NB4 (cell line): ENCODE measurements around the gene DNAJC3.
"Not testable (repeated sequence)": the region's sequence is repeated elsewhere in the genome, so short reads cannot be mapped to it uniquely, and the experiment has no call there.

Experiments
- DNase-seq: peaks from one replicate; pipeline ENCODE4 v3.0.0; 2010; ENCODE audit warnings: low read depth
- H3K4me3 ChIP-seq: one replicate; pipeline ENCODE4 v1.5.1; 2011; ENCODE audit warnings: mild to moderate bottlenecking, low read depth, low read length, moderate library complexity
- CTCF ChIP-seq: IDR thresholded peaks from one replicate; pipeline ENCODE4 v1.5.1; 2012; ENCODE audit warnings: low read depth, low read length
- MAX ChIP-seq: IDR thresholded peaks from 2 replicates; pipeline ENCODE4 v1.6.1; 2011; ENCODE audit warnings: low read depth, low read length
- MYC ChIP-seq: IDR thresholded peaks from 2 replicates; pipeline ENCODE4 v1.6.1; 2011; ENCODE audit warnings: low read depth, low read length
- POLR2A ChIP-seq: IDR thresholded peaks from 2 replicates; pipeline ENCODE4 v1.6.1; 2011; ENCODE audit warnings: mild to moderate bottlenecking; ENCODE audit not compliant: insufficient read length; ENCODE audit errors: extremely low read depth

The DNAJC3 gene

GRCh38 chr13:95677564-95678266, 776 bp downstream of the DNAJC3 start:
- peak overlapping the region; percentile 94 for H3K4me3 ChIP-seq
- TF ChIP-seq CTCF, result no peak
- TF ChIP-seq MAX, result 0 out of 2 replicates have a peak, but pooled peaks have one; percentile 17
- peak; percentile 45 for DNase-seq

GRCh38 chr13:95678967-95679366, 2.0 kb downstream of the DNAJC3 start:
- peak overlapping the region; percentile 94 for H3K4me3 ChIP-seq
- no peak for TF ChIP-seq MYC
- TF ChIP-seq CTCF, result no peak
- no peak for DNase-seq

GRCh38 chr13:95679722-95680121, 2.8 kb downstream of the DNAJC3 start:
- peak overlapping the region; percentile 94 for H3K4me3 ChIP-seq

GRCh38 chr13:95684418-95684817, 7.5 kb downstream of the DNAJC3 start:
- no peak overlapping the region for H3K4me3 ChIP-seq
- DNase-seq, result no peak
- TF ChIP-seq MYC (no peak), CTCF (no peak), POLR2A (no peak), MAX (no peak)

More at GRCh38 chr13:95679722-95680121, 2.8 kb downstream of the DNAJC3 start:
- TF ChIP-seq POLR2A, result no peak
- TF ChIP-seq MAX, result no peak
- TF ChIP-seq CTCF, result no peak
- TF ChIP-seq MYC, result no peak
- DNase-seq, result no peak

GRCh38 chr13:95684960-95685359, 8.0 kb downstream of the DNAJC3 start:
- H3K4me3 ChIP-seq, DNase-seq: not testable (repeated sequence)

- TF ChIP-seq CTCF (no peak), MYC (no peak), MAX (no peak), POLR2A (no peak)
- H3K4me3 ChIP-seq, result no peak overlapping the region
Observed at GRCh38 chr13:95689582-95689926, 12.6 kb downstream of the DNAJC3 start.

GRCh38 chr13:95690986-95691385, 14.0 kb downstream of the DNAJC3 start:
- not testable (repeated sequence) for H3K4me3 ChIP-seq, DNase-seq

More at GRCh38 chr13:95689582-95689926, 12.6 kb downstream of the DNAJC3 start:
- DNase-seq, result no peak
